HG03575 (cell line): ENCODE data around the gene AMOT.
"Not testable (repeated sequence)": the region's sequence is repeated elsewhere in the genome, so short reads cannot be mapped to it uniquely, and the experiment has no call there.

Experiments used
- ATAC-seq: cut with Tn5 transposase; IDR thresholded peaks from one replicate; pipeline ENCODE4 v1.9.1; 2021; ENCODE audit not compliant: unreplicated experiment, insufficient number of reproducible peaks, low FRiP score; ENCODE audit errors: extremely low read depth

Gene AMOT, protein sequence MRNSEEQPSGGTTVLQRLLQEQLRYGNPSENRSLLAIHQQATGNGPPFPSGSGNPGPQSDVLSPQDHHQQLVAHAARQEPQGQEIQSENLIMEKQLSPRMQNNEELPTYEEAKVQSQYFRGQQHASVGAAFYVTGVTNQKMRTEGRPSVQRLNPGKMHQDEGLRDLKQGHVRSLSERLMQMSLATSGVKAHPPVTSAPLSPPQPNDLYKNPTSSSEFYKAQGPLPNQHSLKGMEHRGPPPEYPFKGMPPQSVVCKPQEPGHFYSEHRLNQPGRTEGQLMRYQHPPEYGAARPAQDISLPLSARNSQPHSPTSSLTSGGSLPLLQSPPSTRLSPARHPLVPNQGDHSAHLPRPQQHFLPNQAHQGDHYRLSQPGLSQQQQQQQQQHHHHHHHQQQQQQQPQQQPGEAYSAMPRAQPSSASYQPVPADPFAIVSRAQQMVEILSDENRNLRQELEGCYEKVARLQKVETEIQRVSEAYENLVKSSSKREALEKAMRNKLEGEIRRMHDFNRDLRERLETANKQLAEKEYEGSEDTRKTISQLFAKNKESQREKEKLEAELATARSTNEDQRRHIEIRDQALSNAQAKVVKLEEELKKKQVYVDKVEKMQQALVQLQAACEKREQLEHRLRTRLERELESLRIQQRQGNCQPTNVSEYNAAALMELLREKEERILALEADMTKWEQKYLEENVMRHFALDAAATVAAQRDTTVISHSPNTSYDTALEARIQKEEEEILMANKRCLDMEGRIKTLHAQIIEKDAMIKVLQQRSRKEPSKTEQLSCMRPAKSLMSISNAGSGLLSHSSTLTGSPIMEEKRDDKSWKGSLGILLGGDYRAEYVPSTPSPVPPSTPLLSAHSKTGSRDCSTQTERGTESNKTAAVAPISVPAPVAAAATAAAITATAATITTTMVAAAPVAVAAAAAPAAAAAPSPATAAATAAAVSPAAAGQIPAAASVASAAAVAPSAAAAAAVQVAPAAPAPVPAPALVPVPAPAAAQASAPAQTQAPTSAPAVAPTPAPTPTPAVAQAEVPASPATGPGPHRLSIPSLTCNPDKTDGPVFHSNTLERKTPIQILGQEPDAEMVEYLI

GRCh38 chrX:112840382-112841113, at the start of gene AMOT:
TSS of gene AMOT (minus strand) at chrX:112840831. CDS start at chrX:112823126, 17,705 bp downstream.
- ATAC-seq: no peak

- no peak for ATAC-seq
These were observed 48.8 kb upstream of the AMOT start for GRCh38 chrX:112889400-112889799.

DNA sequence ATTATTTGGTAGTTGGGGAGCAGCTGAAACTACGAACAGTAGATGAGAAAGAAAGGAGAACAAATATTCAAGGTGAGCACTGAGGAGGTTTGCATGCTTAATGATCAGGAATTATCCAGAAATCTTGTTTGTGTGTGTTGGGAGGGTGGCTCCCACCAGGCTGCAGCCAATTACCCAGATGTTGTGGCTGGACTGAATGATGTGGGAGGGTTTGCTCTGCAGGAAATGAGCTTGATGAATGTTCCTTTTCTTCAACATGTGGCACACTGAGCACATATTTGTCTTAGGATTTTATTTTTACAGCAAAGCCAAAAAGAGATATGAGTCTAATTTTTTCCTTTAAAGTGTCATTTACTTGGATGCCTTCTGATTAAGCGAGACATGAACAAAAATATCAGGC, 48.3 kb upstream of the AMOT start:
- no peak for ATAC-seq

GRCh38 chrX:112877771-112878173, 37.1 kb upstream of the AMOT start:
- ATAC-seq: no peak

- no peak for ATAC-seq
These were observed 34.0 kb upstream of the AMOT start for GRCh38 chrX:112874614-112875013.

GRCh38 chrX:112874175-112874574, 33.5 kb upstream of the AMOT start:
- no peak for ATAC-seq

- no peak for ATAC-seq
These were observed 28.0 kb upstream of the AMOT start for GRCh38 chrX:112868586-112868985.

DNA sequence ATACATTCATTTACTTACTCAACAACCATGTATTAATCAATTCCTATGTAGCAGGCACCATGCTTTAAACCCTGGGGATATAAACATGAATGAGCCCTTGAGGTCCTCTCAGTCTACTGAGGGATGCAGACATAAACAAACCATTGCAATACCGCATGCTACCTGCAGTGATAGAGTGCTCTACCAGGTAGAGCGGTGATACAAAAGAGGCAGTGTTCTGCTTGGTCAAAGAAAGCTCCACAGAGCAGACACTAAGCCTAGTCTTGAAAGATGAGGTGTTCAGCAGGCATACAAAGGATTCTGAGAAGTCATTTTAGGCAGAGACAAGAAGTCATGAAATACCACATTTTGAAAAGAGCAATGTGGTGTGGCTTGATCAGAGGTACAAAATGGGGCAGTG, 26.9 kb upstream of the AMOT start:
- ATAC-seq: peak; percentile 53

DNA sequence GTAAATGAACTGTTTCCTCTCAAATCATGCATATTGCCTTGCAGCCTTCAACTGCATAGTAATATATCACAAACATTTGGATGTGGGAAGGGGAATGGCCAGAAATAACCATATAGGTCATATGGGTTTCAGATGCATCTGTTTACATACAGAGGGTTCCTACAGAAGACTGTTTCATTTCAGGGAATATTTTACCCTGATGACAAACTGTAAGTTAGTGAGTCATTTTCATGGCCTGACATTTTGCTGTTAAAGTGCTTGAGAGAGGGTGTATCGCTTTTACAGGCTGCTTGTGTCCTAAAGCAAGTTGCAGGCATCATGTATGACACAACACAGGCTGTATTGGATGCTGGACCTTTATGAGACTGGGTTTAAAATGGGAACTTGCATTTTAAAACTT, 25.5 kb upstream of the AMOT start:
- no peak for ATAC-seq

GRCh38 chrX:112865464-112866025, 24.9 kb upstream of the AMOT start:
- ATAC-seq: no peak

- no peak for ATAC-seq
These were observed 23.2 kb upstream of the AMOT start for GRCh38 chrX:112863850-112864249.

GRCh38 chrX:112857478-112857878, 16.8 kb upstream of the AMOT start:
- ATAC-seq: no peak

- ATAC-seq: not testable (repeated sequence)
These were observed 14.3 kb upstream of the AMOT start for GRCh38 chrX:112854901-112855300.

GRCh38 chrX:112852851-112853250, 12.2 kb upstream of the AMOT start:
- no peak for ATAC-seq

- ATAC-seq: peak; percentile 40
These were observed 11.2 kb upstream of the AMOT start for GRCh38 chrX:112851806-112852205.

DNA sequence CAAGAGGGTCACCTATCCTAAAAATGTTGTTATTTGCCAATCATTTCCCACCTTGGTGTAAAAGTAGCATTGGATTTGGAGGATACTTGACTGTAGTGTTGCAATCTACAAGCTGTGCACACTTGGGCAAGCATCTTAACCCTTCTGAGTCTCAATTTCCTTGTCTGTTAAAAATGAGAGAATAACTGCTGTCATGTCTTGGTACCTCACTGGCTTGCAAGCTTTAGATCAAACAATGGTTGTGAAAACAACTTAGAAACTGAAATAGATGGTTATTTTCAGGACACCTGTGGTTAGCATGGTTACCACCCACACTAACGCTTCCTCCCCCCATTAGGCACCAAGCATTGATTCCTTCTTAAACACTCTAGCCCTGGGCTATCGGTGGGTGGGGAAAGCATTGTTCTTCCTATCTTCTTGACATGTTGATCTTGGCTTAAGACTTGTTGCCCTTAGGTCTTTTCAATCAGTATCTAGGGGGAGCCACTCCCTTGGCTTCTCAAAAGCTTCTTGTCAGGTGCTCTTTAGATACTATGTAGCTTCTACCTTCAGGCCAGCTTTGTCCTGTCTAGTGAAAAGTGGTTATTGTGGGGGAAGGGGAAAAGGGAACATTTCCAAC, 10.6 kb upstream of the AMOT start:
- peak; percentile 94 for ATAC-seq

DNA sequence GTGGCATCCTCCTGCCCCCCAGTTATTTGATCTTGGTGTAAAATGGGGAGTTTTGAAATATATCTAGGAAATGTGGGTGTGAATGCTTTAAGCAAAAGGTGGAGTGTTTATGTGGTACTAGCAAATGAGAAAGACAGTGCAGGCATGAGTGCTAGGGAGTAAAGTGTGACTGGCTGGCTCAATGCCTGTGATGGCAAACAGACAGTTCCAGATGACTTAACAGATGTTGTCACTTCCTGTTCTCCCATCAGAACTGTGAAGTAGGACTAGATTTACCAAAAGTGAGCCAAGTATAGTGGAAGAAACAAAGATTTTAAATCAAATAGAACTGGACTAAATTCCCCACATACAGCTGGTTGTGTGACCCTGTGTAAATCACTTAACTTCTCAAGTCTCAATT, 8.4 kb upstream of the AMOT start:
- ATAC-seq: no peak

- ATAC-seq: no peak
These were observed 6.2 kb upstream of the AMOT start for GRCh38 chrX:112846782-112847181.
